Measurements from ENCODE around the gene JAM2. TPM values are rescaled to one million over a fixed set of nuclear protein-coding genes. Genes with fewer than 3 reads are reported as not detected.
"Not testable (repeated sequence)": the region's sequence is repeated elsewhere in the genome, so short reads cannot be mapped to it uniquely, and the experiment has no call there.

JAM2 gene
- total RNA-seq, 1 experiment from 2014 or later, result not detected

DNA sequence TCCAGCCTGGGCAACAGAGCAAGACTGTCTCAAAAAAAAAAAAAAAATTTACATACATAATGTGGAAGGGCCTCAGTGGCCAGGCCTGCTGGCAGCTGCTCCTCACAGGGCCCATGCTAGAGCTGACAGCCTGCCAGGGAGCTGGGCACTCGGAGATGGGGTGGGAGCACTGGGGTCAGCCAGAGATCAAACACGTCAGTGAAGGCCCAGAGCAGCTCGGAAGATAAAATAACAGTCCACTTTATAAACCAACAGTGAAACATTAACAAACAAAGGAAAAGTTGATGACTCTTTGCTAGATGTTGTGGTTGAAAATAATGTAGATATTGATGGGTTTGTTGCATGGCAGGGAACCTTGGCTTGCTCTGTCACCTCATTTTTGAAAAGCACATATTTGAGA lies 52.9 kb downstream of the JAM2 start:
- Histone ChIP-seq H2AFZ (no peak overlapping the region), H3F3A (ENCODE audit: insufficient read depth, low read depth) (no peaks in the 10 kb centered on the region), H3K79me2 (ENCODE audit: low read depth) (no peaks in the 10 kb centered on the region), H3K9me2 (ENCODE audit: insufficient read depth) (no peaks in the 10 kb centered on the region), H4K20me1 (ENCODE audit: insufficient read depth) (no peaks in the 10 kb centered on the region), H3K4me3 (no peak overlapping the region), H3K4me2 (no peak overlapping the region), H3K9me3 (ENCODE audit: insufficient read depth, low read depth) (no peaks in the 10 kb centered on the region), H3K27me3 (ENCODE audit: insufficient read depth, low read depth) (no peaks in the 10 kb centered on the region), H3K4me1 (replicated peaks; ENCODE audit: insufficient read depth) (no peaks in the 10 kb centered on the region), H3K27ac (no peak overlapping the region), H3K36me3 (ENCODE audit: low read depth) (no peaks in the 10 kb centered on the region)
- ChIA-PET POLR2A (ENCODE audit: unreplicated experiment) (no interaction called here), CTCF (no interaction called here)
- TF ChIP-seq, protein P1, sequence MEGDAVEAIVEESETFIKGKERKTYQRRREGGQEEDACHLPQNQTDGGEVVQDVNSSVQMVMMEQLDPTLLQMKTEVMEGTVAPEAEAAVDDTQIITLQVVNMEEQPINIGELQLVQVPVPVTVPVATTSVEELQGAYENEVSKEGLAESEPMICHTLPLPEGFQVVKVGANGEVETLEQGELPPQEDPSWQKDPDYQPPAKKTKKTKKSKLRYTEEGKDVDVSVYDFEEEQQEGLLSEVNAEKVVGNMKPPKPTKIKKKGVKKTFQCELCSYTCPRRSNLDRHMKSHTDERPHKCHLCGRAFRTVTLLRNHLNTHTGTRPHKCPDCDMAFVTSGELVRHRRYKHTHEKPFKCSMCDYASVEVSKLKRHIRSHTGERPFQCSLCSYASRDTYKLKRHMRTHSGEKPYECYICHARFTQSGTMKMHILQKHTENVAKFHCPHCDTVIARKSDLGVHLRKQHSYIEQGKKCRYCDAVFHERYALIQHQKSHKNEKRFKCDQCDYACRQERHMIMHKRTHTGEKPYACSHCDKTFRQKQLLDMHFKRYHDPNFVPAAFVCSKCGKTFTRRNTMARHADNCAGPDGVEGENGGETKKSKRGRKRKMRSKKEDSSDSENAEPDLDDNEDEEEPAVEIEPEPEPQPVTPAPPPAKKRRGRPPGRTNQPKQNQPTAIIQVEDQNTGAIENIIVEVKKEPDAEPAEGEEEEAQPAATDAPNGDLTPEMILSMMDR (conservative IDR thresholded peaks at IDR 0.05), result no peak
- no peak for TF ChIP-seq EZH2 (IDR thresholded peaks at IDR 0.05; ENCODE audit: low read depth)
- DNase-seq, result no peak
- intact Hi-C loops (cut with micrococcal nuclease; ENCODE audit: unreplicated experiment), result no loop called here
- no TSS peak for BruUV-seq (replicated peaks)

DNA sequence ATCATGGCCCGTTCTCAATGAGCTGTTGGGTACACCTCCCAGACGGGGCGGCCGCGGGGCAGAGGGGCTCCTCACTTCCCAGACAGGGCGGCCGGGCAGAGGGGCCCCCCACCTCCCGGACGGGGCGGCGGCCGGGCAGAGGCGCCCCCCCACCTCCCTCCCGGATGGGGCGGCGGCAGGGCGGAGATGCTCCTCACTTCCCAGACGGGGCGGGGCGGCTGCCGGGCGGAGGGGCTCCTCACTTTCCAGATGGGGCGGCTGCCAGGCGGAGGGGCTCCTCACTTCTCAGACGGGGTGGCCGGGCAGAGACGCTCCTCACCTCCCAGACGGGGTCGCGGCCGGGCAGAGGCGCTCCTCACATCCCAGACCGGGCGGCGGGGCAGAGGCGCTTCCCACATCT lies 56.4 kb downstream of the JAM2 start:
- H3K4me1 ChIP-seq (replicated peaks; ENCODE audit: insufficient read depth); H3F3A ChIP-seq (ENCODE audit: insufficient read depth, low read depth); H3K79me2 ChIP-seq (ENCODE audit: low read depth); H3K27ac ChIP-seq; H3K4me3 ChIP-seq; H2AFZ ChIP-seq; intact Hi-C loops (cut with micrococcal nuclease; ENCODE audit: unreplicated experiment); BruUV-seq (replicated peaks); H3K4me2 ChIP-seq; POLR2A ChIA-PET (ENCODE audit: unreplicated experiment); H3K9me2 ChIP-seq (ENCODE audit: insufficient read depth); H3K27me3 ChIP-seq (ENCODE audit: insufficient read depth, low read depth); H4K20me1 ChIP-seq (ENCODE audit: insufficient read depth); H3K9me3 ChIP-seq (ENCODE audit: insufficient read depth, low read depth); DNase-seq; H3K36me3 ChIP-seq (ENCODE audit: low read depth); CTCF ChIA-PET: not testable (repeated sequence)

- Histone ChIP-seq H2AFZ (no peak overlapping the region), H4K20me1 (ENCODE audit: insufficient read depth) (no peaks in the 10 kb centered on the region), H3K36me3 (ENCODE audit: low read depth) (no peaks in the 10 kb centered on the region), H3K27ac (0 out of 2 replicates have a peak overlapping the region, but pooled peaks have one; percentile 25), H3K4me2 (no peak overlapping the region), H3K9me2 (ENCODE audit: insufficient read depth) (no peaks in the 10 kb centered on the region), H3F3A (ENCODE audit: insufficient read depth, low read depth) (no peaks in the 10 kb centered on the region), H3K27me3 (ENCODE audit: insufficient read depth, low read depth) (no peaks in the 10 kb centered on the region), H3K4me3 (no peak overlapping the region), H3K4me1 (replicated peaks; ENCODE audit: insufficient read depth) (peaks cover 13% of the 10 kb centered on the region), H3K79me2 (ENCODE audit: low read depth) (no peaks in the 10 kb centered on the region), H3K9me3 (ENCODE audit: insufficient read depth, low read depth) (no peaks in the 10 kb centered on the region)
- CTCF ChIA-PET, result no interaction called here
- TF ChIP-seq, protein P1 (conservative IDR thresholded peaks at IDR 0.05), result no peak
- TF ChIP-seq EZH2 (IDR thresholded peaks at IDR 0.05; ENCODE audit: low read depth), result no peak
- BruUV-seq (replicated peaks), result no TSS peak
- intact Hi-C loops (cut with micrococcal nuclease; ENCODE audit: unreplicated experiment), result no loop called here
- POLR2A ChIA-PET (ENCODE audit: unreplicated experiment), result no interaction called here
- DNase-seq, result peak in 1 of 2 experiments; percentile 66
Measured at GRCh38 chr21:25700741-25701140, 61.7 kb downstream of the JAM2 start.

- TF ChIP-seq, protein P1 (conservative IDR thresholded peaks at IDR 0.05), result no peak
- TF ChIP-seq EZH2 (IDR thresholded peaks at IDR 0.05; ENCODE audit: low read depth), result no peak
- DNase-seq, result no peak
- Histone ChIP-seq H3K4me3 (no peak overlapping the region), H4K20me1 (ENCODE audit: insufficient read depth) (no peaks in the 10 kb centered on the region), H3K4me2 (no peak overlapping the region), H3K9me3 (ENCODE audit: insufficient read depth, low read depth) (no peaks in the 10 kb centered on the region), H3K79me2 (ENCODE audit: low read depth) (no peaks in the 10 kb centered on the region), H3K36me3 (ENCODE audit: low read depth) (no peaks in the 10 kb centered on the region), H3F3A (ENCODE audit: insufficient read depth, low read depth) (no peaks in the 10 kb centered on the region), H2AFZ (no peak overlapping the region), H3K9me2 (ENCODE audit: insufficient read depth) (no peaks in the 10 kb centered on the region), H3K27ac (no peak overlapping the region), H3K27me3 (ENCODE audit: insufficient read depth, low read depth) (no peaks in the 10 kb centered on the region), H3K4me1 (replicated peaks; ENCODE audit: insufficient read depth) (peaks cover 13% of the 10 kb centered on the region)
- ChIA-PET POLR2A (ENCODE audit: unreplicated experiment) (no interaction called here), CTCF (no interaction called here)
- BruUV-seq (replicated peaks), result no TSS peak
- intact Hi-C loops (cut with micrococcal nuclease; ENCODE audit: unreplicated experiment), result no loop called here
Measured at GRCh38 chr21:25701529-25701928, 62.5 kb downstream of the JAM2 start.
